GM13976 (cell line): ENCODE measurements around the gene AAK1.

Experiments
- DNase-seq: peaks from one replicate; pipeline ENCODE4 v3.0.0; 2012; ENCODE audit warnings: low spot score
- CTCF ChIP-seq: IDR thresholded peaks from 2 replicates; pipeline ENCODE4 v1.5.1; 2012; ENCODE audit warnings: borderline replicate concordance, mild to moderate bottlenecking; ENCODE audit not compliant: insufficient read depth; ENCODE audit errors: extremely low read depth, missing control alignments, control extremely low read depth
- in situ Hi-C: fragments of 300-500 bp; cut with MboI; formaldehyde crosslinking; loops from one replicate; pipeline ENCODE4 v1.12.0; 2022; ENCODE audit warnings: low sequenced_read_pairs, mixed read lengths, inconsistent platforms; ENCODE audit not compliant: unreplicated experiment

AAK1 gene

DNA sequence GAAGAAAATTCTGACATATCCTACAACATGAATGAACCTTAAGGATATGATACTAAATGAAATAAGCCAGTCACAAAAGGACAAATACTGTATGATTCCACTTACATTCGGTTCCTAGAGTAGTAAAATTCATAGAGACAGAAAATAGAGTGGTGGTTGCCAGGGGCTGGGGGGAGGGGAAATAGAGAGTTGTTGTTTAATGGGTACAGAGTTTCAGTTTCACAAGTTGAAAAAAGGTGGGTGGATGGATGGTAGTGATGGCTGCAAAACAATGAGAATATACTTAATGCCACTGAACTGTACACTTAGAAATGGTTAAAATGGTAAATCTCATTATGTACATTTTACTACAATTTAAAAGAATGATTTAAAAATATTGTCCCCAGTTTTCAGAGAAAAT lies 153.1 kb downstream of the AAK1 start:
- no peak for TF ChIP-seq CTCF
- DNase-seq, result no peak
- in situ Hi-C loops, result no loop called here

GRCh38 chr2:69489793-69490192 lies 153.7 kb downstream of the AAK1 start:
- in situ Hi-C loops, result no loop called here
- TF ChIP-seq CTCF, result no peak
- no peak for DNase-seq

DNA sequence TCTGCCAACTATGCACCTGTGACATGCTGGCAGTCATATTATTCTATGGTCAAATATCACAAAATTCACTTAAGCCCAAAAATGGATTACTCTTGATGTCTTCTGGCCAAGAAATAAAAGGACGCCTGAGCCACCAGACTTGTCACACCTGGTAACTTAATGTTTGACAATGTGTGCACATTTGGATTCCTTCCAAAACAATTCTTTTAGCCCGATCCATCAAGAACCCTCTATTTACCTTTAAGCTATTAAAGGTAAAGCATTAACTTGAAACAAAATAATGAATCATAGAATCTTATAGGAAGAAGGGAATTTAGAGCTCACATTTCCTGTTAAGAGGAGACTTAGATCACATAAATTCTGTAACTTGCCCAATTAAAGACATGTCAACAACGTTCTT lies 159.8 kb downstream of the AAK1 start:
- no peak for TF ChIP-seq CTCF
- DNase-seq, result no peak
- in situ Hi-C loops, result no loop called here

- TF ChIP-seq CTCF, result no peak
- in situ Hi-C loops, result no loop called here
- DNase-seq, result no peak
These were observed 160.5 kb downstream of the AAK1 start for GRCh38 chr2:69483024-69483423.

GRCh38 chr2:69482471-69482870 lies 161.1 kb downstream of the AAK1 start:
- TF ChIP-seq CTCF, result no peak
- in situ Hi-C loops, result no loop called here
- DNase-seq, result no peak

DNA sequence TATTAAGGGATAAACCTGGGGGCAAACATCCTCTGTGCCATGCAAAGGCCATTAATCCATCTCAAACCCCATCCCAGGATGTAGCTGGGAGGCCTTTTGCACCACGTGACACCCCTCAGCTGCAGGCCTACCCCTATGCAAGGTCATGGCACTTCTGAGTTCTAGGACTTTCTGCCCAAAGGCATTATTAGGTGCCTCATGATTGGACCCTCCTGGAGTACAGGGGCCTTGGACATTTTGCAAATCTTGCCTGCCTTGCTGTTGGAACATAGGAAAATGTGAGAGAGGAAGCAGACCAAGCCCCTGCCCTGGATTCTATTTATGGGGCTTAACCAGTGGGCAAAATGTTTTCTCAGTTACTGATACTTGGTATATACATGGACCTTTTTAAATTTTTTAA lies 162.1 kb downstream of the AAK1 start:
- DNase-seq, result no peak
- TF ChIP-seq CTCF, result no peak
- in situ Hi-C loops, result no loop called here

DNA sequence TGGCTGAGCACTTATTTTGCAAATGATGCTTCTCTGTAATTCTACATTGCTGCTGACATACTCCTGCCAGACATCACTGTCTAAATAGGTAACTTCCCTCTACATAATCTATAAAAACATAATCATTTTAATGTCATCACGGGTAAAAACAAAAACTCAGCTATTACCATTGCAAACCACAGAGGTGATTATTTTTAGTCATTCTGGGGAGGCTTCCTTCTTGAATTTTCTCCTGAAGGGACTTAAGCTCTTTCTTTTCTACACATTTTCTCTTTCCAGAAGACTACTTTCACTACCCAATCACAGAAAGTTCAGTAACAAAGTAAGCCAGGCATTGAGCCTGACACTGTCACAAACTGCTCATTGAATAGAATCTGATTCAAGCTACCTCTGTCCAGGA lies 165.9 kb downstream of the AAK1 start:
- in situ Hi-C loops, result no loop called here
- TF ChIP-seq CTCF, result no peak
- DNase-seq, result no peak
